Measurements from ENCODE around the gene COL5A1.
"Not testable (repeated sequence)": the region's sequence is repeated elsewhere in the genome, so short reads cannot be mapped to it uniquely, and the experiment has no call there.

The COL5A1 gene

DNA sequence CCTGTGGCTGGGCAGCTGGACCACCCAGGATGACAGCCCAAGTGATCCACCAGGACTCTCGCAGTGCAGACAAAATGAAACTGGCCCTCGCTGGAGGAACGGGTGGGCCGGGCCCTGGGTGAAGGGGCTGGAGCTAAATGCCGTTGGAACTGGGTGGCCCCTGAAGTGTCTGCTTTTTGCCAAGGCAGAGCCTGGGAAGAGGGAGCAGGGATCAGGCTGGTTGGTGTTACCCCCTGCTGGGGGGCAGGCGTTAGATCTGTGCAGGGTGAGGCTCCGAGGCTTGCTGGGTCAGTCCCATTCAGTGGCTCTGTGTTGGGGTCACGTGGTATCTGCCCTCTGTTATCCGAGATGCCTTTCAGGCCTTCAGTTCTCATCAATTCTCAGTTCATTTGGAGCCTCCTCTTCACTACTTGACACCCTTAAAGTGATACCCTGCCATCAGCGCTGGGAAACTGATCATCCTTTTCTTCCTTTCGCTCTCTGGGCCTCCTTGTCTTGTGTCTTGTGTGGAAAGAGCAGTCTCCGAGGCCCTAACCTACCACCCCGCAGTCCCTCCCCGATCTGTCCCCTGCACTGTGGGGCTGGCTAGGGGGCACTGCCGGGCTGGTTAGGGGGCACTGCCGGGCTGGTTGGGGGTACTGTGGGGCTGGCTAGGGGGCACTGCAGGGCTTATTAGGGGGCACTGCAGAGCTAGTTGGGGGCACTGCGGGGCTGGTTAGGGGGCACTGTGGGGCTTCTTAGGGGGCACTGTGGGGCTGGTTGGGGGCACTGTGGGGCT lies 37.3 kb downstream of the COL5A1 start:
- no peak for DNase-seq (ENCODE audit: low read depth)

DNA sequence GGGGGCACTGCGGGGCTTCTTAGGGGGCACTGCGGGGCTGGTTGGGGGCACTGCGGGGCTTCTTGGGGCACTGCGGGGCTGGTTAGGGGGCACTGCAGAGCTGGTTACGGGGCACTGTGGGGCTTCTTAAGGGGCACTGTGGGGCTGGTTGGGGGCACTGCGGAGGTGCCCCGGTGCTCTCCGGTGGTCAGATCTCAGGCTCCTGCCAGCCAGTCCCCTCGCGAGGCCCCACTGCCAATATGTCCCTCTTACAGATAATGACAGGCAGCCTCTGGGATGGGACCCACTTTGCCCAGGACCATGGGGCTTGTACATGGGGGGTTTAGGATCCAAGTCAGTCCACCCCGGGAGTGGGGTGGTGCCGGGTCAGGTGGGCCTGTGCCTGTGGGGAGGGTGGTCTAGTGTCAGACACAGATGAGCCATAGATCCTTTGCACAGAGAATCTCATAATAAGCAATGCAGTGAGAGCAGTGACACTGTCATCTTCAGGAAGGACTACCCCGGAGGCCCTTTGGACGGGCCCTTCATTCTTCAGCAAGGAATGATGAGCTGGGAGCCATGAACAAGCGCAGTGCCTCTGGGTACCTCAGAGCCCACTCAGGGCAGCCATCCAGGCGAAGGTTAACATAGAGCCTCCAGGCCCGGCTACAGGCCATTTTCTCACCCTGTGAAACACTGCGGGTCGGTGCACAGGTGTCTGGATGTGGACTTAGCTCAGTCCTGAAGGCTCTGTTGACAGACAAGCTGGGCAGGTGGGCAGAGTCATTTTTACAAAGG lies 38.2 kb downstream of the COL5A1 start:
- no peak for DNase-seq (ENCODE audit: low read depth)

DNA sequence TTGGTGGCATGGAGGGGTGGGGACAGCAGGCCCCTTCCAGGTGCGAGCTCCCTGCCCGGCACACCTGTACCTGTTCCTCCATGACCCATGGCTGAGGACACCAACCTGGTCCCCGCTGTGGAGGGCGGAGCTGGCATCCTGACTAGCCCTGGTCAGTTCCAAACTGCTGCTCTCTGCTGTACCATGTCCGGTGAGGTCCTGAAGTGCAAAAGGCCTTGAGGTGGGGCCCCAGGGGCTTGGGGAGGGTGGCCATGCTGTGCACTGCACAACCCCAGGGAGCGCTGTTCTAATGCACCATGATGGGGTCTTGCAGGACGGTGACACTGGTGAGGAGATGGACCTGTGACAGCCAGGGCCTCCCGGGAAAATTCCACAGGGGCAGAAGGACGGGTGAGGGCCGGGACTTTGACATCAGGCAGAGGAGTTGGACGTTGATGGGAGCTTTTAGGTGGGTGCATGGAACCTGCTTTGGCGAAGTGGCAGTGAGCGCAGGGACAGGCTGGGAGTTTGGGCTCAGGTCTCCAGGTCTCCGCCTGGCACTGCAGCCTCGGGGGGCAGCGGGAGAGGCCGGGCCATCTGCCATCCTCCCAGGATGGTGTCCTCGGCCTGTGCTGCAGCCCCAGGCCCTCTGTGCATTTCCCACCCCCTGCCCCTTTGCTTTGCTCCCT lies 38.9 kb downstream of the COL5A1 start:
- DNase-seq (ENCODE audit: low read depth), result no peak

DNA sequence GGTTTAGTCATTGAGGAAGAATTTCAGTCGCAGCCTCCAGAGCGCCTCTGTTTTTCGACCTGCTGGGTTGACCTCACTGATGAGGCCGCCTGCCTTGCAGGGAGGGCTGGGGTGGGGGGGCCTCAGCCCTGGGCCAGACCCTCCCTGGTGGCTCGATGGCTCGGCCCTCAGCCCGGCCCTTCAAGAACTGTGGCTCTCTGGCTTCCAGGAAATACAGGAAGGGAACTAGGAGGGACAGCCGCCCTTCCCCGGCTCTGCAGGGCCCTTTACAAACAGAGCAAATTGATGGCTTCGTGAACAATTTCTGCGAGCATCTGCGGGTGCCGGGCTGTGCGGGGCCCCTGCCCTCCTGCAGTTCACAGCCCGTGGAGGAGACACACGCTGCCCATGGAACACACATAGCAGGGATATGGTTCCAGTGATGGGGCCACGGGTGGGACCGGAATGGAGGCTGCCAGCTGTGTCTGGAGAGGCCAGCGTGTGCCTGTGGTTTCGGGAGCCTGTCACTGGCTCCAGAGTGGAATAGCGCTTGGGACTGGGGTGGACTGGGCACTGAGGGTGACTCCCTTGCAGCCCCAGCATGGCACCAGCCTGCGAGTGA lies 39.6 kb downstream of the COL5A1 start:
- DNase-seq (ENCODE audit: low read depth), result no peak

DNA sequence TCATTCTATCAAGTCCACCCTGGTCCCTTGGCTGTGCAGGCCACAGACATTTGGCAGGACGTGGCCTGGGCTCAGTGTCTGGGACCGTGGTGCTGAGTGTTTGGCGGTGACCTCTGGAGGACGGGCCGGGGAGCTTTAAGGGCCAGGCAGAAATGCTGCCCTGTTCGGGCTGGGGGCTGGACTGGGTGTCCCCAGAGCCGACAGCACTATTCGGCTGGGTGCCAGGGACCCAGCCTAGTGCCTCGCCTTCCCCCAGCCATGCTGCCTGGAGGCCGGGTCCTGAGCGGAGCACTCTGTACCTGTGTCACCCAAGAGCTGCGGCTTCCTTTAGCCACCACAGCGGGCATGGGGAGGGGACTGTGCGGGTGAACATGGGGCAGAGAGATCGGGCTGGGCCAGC lies 40.4 kb downstream of the COL5A1 start:
- DNase-seq (ENCODE audit: low read depth), result no peak

DNA sequence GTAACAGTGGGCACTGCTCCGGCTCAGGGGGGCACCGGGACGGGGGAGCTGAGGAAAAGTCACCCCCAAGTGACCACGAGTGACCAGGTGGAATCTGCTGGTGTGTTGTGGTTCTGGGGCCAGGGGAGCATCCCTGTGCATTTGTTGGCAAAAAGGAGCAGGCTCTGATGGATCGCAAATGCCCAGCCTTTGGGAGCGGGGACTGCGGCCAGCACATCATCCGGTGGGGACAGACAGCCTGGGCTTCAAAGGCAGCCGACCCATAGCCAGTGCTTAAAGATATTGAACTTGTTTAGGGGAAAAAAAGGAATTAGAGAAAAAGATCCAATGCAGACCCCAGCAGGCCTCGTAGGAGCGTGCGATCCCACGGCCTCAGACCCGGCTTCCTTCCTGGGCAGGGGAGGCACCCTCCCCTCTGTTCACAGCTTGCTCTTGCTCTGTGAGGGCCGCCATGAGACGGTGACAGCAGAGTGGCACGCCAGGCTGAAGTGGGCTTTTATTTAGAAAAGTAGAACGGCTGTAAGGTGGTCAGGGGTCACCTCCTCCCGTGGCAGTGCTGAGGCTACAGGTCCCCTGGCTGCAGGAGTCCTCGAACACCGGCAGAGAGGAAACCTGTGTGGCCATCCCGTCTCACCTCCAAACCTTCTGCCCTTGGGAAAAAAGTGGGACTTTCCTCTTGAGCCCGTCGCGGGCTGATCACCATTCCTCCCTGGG lies 41.2 kb downstream of the COL5A1 start:
- DNase-seq (ENCODE audit: low read depth), result no peak

DNA sequence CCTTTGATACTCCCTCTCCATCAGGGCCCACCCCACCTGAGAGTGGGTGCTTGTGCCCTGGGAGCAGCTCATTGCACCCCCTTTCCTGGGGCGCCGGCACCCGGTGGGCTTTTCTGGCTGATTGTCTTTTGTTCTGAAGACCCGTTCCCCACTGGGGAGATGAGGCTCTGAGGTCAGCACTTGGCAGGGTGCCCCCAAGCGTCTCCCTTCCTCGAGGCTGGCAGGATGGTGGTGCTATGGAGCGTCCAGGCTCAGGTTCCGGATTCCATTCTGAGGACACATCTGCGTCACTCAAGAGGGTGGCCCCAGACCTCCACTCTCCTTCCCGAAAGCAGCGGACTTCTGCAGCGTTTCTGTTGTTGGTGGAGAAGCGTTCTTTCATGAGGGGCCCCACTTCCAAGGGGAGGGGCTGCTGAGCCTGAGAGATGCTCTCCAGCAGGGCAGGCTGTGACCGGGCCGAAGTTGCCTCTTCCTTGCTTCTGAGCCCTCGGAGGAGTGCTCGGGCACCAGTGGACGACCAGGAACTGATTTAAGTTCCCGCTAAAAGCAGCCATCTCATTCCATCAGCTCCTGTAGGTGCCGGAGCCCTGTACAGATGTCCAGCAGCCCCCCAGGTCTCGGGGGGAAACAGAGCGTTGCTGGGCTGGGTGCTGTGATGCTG lies 42.2 kb downstream of the COL5A1 start:
- DNase-seq (ENCODE audit: low read depth), result no peak

DNA sequence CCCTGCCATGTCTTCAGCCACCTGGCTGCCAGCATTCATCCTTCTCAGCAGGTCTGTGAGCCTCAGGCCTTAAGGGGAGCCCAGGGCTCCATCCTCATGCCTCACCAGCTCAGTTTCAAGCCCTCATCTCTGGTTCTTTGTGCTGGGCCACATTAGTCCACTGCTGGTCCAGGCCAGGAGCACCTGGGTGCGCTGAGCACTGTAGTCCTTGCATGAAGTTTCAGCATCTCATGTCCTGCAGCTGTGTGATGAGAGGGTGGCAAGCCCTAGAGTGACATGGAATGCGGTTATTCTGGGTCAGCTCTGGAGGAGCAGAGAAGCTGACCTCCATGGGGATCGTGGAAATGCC lies 42.7 kb downstream of the COL5A1 start:
- DNase-seq (ENCODE audit: low read depth), result no peak

DNA sequence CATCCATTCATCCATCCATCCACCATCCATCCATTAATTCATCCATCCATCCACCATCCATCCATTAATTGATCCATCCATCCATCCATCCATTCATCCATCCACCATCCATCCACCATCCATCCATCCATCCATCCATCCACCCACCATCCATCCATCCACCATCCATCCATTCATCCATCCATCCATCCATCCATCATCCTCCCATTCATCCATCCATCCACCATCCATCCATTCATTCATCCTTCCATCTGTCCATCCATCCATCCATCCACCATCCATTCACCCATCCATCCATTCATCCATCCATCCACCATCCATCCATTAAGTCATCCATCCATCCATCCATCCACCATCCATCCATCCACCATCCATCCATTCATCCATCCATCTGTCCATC lies 43.3 kb downstream of the COL5A1 start:
- not testable (repeated sequence) for DNase-seq (ENCODE audit: low read depth)

DNA sequence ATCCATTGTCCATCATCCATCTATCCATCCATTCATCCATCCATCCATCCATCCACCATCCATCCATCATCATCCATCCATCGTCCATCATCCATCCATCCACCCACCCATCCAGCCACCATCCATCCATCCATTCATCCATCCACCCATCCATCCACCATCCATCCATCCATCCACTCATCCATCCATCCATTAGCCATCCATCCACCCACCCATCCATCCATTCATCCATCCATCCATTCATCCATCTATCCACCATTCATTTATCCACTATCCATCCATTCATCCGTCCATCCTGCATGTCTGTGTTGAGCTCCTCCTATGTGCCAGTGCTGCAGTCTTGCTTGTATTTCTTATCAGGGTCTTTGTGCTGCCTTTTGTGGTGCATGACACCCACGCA lies 44.2 kb downstream of the COL5A1 start:
- no peak for DNase-seq (ENCODE audit: low read depth)

DNA sequence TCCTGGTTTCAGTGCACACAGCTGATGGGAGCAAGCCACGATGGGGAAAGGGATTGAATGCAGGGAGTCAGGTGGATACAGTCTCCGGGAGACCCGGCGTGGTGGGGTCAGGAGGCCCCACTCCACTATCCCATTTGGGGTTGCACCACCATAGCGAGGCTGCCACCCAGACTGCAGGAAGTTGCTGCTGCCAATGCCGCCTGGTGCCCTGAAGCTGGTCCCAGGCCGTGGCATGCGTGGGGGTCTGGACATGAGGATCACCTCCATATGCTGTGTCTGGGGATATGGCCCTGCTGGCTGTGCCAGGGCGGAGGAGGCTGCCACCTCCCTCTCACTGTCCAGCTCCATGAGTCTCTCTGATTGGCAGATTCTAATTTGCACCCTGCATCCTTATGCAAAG lies 45.3 kb downstream of the COL5A1 start:
- no peak for DNase-seq (ENCODE audit: low read depth)

DNA sequence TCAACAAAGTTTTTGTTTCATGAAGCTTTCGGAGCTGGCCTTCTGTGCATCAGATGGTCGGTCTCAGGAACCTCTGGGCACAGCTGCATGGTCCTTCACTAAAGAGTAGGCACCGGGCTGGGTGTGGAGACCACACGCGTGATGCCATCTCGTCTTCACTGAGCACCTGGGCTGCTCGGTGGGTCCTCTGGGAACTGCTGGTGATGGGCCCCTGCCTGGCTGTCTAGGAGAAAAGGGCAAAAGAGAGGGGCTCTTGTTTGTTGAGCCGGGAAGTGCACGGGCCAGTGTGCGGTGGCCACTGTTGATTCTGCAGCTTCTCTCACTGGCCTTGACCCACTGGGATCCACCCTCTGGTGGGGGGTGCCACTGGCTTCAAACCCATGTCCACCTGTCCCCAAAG lies 46.0 kb downstream of the COL5A1 start:
- no peak for DNase-seq (ENCODE audit: low read depth)

DNA sequence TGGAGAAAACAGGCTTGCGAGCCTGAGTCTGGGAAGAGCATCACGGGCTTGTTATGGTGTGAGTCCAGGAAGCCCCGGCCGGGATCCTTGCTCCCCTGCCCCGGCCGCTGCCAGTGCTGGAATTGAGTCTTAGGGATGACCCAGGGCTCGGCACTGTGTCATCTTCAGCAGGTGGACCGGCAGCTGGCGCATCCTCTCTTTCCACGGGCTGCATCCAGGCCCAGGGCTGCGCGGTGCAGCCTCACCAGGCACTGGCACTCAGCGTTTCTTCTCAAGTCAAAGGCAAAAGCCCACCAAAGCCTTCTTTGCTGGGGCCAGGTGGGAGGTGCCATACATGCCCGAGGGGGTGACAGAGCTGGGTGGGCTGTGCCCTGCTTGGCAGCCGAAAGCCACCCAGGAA lies 46.6 kb downstream of the COL5A1 start:
- no peak for DNase-seq (ENCODE audit: low read depth)

DNA sequence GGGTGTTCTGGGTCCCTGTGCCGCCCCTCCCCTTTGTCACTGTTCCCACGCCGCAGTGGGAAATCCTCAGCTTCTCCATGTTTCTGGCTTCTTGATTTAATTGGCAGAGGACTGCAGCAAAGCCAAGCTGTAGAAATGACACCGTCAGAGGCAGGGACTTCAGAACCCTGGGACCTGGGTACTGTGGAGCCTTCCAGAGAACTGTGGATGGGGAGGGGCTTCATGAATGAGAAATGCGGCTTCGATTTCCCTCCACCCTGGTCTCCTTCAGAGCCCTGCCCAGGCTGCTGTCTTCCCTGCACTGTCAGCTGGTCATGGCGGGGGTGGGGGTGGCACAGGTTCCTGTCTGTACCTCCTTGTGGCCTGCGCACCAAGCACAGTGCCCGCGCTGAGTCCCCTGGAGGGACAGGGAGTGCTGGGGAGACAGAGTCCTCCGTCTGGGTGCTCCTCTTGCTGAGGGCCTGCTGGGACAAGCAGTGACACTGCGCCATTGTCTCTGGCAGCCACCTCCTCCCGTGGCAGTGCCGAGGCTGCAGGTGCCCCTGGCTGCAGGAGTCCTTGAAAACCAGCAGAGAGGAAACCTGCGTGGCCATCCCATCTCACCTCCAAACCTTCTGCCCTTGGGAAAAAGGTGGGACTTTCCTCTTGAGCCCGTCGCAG lies 47.2 kb downstream of the COL5A1 start:
- no peak for DNase-seq (ENCODE audit: low read depth)

DNA sequence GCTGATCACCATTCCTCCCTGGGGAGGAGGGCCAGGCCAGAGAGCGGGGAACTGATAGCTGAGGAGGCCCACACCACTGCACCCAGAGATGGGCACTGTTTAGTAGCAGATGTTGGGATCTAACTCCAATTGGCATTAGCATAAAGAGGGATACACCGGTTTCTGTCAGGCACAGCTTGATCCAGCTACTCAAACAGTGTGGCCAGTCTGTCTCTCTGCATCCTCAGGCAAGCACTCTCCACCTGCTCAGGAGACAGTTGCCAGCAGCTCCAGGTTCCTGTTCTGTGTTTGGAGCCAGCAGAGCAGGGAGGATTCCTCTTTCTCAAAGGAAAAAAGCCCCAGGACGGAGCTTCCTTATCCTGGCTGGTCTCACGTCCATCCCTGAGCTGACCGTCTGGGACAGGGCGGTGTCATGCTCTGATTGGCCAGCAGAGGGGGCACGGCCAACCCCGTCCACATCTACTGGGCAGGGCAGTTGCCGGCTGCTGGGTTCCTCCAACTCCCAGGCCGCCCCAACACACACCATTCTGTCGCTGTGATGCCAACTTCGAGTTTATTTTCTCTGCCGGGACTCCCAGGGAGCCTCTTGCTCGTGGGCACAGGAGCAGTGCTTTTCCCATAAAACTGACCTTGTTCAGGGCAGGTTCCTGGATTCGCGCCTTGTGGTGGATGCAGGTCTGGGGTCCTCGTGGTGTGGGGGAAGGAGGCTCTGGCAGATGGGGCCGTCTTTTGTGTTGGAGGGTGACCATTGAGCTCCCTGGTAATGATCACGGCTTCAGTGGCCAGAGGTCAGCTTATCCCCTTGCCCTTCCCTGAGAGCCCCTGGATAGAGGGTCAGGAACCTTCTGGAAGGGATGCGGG lies 47.9 kb downstream of the COL5A1 start:
- DNase-seq (ENCODE audit: low read depth), result no peak

DNA sequence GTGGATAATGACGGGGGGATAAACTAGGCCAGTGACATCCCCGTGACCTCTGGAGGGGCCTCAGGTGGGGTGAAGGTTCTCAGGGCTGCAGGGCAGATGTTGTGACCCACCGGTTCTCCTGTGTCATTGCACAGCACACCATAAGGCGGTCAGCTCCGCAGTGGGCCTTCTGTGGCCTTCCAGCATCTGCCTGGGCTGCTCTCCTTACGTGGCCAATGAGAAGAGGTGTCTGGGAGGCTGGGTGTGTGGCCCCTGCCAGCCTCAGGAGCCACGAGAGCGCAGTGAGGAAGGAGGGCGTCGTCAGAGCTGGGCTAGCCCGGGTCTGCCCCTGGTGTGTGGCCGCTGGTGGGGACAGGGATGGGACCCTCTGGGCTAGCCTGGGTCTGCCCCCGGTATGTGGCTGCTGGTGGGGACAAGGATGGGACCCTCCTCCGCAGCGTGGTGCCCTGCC lies 48.7 kb downstream of the COL5A1 start:
- DNase-seq (ENCODE audit: low read depth), result no peak

DNA sequence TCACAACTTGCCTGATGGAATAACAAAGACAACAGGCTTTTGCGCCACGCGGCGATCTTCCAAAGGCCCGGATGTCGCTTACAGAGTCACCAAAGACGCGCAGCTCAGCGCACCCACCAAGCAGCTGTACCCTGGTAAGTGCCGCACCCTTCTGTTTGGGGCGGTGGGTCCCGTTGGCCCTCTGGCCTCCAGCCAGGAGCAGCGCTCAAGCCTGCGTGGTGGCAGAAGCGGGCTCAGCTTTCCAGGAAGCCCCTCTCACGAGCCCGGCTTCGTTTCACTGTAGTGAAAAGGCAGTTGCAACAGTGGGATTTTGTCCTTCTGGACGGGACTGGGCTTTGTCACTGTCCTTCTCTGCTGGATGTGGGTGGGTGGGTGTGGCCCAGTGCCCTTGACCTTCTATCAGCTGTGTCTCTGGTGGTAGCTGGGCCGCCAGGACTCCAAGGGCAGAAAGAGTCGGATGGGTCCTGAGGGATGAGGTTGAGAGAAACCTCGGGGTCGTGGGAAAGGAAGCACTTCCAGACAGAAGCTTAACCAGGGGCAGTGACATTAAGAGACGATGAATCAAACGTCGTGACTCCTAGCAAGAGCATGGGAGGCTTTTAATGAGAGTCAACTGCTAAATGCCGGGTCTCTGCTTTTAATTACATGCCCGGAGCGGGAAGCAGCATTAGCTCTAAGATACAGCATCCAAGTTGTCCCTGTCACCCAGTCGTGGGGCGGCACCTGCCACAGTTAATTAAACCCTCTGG lies 49.5 kb downstream of the COL5A1 start:
- no peak for DNase-seq (ENCODE audit: low read depth)

DNA sequence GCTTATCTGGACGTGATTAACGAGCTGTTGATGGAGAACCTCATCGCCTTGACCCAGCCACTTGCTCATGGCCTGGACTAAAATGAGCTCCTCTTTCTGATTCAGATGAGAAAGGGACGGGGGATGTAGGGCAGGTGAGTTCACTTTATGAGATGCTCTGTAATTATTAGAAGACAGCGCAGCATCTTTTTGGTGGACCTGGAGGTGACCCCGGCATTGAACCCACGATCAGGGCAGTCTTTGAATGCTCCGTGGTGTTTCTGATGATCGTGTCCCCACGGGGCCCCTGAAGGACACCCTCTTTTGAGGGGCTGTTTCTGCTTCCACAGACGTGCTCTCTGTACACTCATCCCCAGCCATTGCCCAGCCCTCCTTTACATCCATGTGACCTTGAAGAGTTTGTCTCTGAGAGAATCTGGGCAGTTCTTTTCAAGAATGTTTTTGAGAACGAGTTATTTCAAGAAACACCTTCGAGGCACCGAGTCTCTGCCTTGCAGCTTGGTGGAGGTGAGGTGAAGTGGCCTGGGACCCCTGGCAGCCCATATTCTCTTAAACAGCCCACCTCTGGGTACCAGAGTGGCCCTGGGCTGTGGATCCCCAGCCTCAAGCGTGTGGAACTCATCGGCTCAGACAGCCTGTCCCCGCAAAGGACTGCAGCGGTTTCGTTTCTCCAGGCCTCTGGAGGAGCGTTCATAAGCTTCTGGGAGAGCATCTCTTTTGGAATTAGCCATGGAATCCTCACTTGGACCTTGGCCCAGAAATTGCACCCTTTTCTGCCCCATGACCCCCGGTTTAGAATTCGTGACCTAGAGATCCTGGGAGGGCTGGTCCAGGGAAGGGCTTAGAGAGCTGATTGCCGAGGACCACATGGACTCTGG lies 50.3 kb downstream of the COL5A1 start:
- no peak for DNase-seq (ENCODE audit: low read depth)
